GM18499 (cell line): ENCODE data around the gene SEPTIN5.

ENCODE experiments used
- ATAC-seq: cut with Tn5 transposase; IDR thresholded peaks from one replicate; pipeline ENCODE4 v1.9.1; 2021; ENCODE audit warnings: moderate number of reproducible peaks; ENCODE audit not compliant: insufficient read depth, unreplicated experiment

The SEPTIN5 gene

DNA sequence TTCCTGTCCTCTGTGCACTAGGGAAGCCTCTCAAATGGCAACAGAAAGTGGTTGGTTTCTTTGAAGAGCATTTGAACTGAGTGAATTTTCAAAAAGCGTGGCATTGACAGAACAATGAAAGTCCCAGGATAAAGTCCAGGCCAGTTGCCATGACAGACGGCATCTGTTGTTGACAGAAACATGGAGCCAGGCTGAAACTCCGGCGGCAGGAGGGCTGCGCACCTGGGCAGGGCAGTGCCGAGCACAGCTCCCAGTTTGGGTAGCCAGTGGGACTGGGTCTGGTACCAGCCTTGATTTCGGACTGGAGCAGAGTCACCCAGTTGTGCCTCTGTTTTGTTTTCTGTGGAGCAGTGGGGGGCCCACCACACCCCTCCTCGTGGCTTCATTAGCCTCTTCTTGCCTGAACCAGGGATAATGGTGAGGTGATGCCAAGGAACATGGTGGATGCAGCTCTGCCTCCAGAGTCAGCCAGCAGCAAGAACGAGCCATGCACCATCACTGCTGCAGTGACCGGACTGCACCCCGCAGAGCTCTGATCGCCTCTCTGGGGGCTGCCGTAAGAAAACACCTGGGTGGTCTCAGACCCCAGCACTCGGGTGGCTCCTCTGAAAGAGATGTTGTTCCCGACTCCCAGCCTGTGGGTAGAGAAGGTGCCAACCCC is 9.8 kb upstream of the SEPTIN5 start:
- ATAC-seq = no peak

- no peak for ATAC-seq
Observed at GRCh38 chr22:19705181-19705934, 8.9 kb upstream of the SEPTIN5 start.

- ATAC-seq = no peak
Observed at GRCh38 chr22:19706661-19707151, 7.6 kb upstream of the SEPTIN5 start.

DNA sequence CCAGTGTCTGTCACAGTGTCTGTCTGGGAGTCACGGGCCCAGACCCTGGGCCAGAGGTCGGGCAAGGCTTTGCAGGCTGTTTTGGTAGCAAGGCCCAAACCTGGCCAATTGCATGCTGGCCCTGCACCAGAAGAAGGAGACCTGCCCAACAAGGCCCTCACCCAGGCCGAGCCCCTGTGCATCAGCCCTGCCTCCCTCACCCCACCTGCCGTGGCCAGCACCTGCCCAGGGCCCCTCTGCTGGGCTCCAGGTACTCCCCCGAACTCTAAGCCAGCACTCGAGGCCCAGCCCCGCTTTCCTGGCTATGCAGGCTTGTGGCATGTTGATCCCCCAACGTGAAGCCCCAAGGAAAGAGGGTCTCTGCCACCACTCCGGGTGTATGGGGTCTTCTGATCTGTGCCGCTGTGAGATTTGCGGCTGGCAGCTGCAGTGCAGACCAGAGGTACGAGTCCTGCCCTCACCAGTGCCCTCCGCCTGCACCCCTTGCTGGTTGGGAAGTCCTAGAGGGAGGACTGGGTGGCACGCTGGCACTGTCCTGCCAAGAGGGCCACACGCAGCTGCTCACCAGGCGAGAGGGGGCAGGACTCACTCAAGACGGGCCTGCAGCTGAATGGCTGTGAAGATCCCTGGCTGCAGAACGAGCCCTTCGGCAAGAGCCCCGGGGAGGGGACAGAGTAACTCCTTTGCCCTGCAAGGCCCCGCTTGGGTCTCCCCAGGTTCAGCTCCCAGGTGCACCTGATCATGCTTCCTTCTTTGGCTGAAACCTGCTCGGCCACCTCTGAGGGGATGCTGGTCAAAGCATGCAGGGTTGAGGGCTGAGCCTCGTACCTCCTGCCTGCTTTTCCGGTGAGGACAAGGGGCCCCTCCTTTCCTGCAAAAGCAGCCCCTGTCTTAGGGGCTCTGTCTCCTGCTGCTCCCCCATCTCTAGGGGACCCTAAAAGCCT is 6.7 kb upstream of the SEPTIN5 start:
- no peak for ATAC-seq

DNA sequence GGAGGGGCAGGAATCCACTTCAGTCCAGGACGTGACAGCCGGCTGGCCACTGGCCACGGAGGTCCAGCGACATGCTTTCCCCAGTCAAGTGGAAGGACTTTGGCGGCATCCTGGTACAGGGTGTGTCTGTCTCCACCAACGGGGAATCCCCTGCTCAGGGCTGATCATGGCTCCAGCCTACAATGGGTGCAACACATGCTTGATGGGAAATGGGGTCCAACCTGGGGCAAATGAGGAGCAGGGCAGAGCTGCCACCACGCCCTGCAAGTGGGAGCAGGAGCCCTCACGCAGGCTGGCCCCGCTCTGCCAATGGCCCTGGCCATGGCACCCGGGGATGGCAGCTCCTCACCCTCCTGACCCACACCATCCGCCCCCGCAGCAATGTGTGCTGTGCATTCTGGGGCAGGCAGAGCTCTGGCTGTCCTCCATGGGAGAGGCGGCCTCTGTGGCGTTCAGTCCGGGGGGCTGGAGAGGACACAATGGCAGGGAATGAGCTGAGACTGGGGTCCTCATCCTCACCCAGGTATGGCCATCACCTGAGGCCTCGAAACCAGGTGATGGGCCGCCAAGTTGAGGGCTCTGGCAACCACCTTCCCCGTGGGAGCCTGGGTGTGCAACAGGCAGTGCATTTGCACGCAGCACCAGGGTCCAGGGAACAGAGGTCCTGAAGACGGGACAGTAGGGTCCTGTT is 5.8 kb upstream of the SEPTIN5 start:
- no peak for ATAC-seq

DNA sequence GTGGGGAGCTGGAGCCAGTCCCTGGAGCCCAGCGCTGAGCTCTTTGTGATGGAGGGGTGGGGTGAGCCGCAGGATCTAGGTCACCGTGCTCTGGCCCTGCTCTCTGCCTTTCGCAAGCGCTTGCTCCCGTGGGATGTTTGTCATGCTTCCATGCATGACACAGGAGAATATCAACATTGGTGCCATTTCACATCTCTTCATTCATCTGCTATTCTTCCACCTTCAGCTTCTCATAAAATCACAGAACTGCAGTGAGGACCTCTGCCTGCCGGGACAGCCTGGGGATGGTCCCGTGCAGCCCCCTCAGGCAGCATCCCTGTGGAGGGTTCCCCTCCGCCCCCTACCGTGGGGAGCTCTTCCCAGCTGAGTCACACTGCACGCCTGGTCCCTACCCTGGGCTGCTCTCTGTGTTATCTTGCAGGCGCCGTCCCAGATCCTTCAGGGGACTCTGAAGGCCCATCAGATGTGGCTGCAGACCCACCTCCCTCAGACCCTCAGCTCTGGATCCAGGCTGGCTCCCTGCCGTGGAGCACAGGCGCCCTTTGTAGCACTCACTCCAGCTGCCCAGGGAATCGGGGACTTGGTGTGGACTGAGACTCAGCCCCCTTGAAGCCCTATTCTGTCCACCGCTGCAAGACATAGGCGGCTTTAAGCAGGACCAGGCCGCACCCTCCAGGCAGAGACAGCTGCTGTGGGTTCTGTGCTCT is 5.1 kb upstream of the SEPTIN5 start:
- ATAC-seq = no peak

- no peak for ATAC-seq
Observed at GRCh38 chr22:19710020-19710768, 4.1 kb upstream of the SEPTIN5 start.

GRCh38 chr22:19710769-19711106 is 3.6 kb upstream of the SEPTIN5 start:
- no peak for ATAC-seq

GRCh38 chr22:19713245-19713644 is 1.1 kb upstream of the SEPTIN5 start:
- no peak for ATAC-seq

DNA sequence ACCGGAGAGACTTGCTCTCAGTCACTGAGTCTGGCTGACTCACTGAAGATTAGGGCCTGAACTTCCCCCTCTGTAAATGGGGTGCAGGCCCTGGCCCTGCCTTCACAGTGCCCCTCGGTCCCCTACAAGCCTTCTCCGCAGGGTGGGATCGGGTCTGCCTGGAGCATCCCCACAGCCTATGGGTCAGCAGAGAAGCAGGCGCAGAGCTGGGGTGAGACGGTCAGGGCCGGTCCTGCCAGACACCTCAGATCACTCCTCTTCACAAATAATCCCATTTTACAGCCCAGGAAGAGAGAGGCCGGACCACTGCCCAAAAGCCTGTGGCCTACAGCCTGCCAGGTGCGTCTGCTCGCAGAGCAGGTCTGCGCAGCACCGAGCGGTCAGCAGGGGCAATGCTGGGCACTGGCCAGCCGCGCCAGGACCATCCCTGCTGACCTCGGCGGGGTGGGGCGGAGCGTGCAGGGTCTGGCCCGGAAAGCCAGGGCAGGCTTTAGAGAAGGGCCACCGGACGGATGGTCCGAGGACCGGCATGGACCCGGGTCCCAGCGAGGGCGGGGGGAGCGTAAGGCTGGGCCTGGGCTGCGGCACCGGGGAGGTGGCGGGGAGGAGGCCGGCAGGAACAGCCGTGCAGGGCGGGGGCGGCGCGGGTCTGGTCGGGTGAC is 522 bp upstream of the SEPTIN5 start:
- ATAC-seq = no peak

GRCh38 chr22:19715188-19715930 is 1.1 kb downstream of the SEPTIN5 start:
- no peak for ATAC-seq

- no peak for ATAC-seq
Observed at GRCh38 chr22:19716041-19716828, 1.9 kb downstream of the SEPTIN5 start.

- no peak for ATAC-seq
Observed at GRCh38 chr22:19716829-19717105, 2.5 kb downstream of the SEPTIN5 start.

- no peak for ATAC-seq
Observed at GRCh38 chr22:19717181-19717580, 2.9 kb downstream of the SEPTIN5 start.

GRCh38 chr22:19717691-19718455 is 3.6 kb downstream of the SEPTIN5 start:
- no peak for ATAC-seq

GRCh38 chr22:19718456-19719049 is 4.2 kb downstream of the SEPTIN5 start:
- ATAC-seq = no peak
